Measurements from ENCODE around the gene ANKMY1.

DNA sequence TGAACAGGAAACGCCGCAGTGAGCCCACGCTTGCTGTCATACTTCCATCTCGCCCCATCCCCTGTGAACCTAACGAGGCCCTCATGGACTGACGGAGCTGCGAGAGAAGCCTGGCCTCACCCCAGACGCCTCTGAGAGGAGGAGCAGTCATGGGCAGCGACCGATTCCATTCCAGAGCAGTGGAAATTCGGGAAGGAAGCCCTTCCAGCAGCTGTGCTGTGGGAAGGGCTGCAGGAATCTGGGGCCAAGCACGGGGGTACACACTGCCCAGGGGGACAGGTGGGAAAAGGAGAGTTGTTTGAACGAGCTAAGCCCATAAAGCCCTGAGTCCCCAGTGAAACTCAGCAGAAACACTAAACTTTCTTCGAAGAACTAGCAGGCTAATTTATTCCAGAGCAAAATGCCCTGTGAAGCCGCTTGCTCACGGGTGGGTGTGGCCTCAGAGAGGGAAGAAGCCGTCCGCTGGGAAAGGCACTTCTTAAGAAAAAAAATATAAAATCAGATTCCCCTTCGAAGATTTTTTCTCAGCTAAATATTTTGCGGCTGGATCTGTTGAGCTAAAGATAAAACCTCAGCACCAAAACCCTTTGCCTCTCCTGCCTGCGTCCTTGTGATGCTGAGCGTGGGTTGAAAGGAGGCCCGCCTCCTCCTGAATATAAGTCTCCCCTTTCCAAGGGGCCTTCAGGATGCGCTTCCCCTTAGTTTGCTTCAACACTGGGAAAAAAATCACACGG is 38.2 kb downstream of the ANKMY1 start:
- TF ChIP-seq, protein P1, sequence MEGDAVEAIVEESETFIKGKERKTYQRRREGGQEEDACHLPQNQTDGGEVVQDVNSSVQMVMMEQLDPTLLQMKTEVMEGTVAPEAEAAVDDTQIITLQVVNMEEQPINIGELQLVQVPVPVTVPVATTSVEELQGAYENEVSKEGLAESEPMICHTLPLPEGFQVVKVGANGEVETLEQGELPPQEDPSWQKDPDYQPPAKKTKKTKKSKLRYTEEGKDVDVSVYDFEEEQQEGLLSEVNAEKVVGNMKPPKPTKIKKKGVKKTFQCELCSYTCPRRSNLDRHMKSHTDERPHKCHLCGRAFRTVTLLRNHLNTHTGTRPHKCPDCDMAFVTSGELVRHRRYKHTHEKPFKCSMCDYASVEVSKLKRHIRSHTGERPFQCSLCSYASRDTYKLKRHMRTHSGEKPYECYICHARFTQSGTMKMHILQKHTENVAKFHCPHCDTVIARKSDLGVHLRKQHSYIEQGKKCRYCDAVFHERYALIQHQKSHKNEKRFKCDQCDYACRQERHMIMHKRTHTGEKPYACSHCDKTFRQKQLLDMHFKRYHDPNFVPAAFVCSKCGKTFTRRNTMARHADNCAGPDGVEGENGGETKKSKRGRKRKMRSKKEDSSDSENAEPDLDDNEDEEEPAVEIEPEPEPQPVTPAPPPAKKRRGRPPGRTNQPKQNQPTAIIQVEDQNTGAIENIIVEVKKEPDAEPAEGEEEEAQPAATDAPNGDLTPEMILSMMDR (IDR thresholded peaks at IDR 0.05; ENCODE audit: insufficient read depth, low read length, poor library complexity, severe bottlenecking), result no peak
- no peak for TF ChIP-seq EZH2phosphoT487 (conservative IDR thresholded peaks at IDR 0.05; ENCODE audit: low read length)

Measured in SU-DHL-6 (cell line).